SU-DHL-6 (cell line): ENCODE measurements around the gene TMEM139.

Source experiments
- H2AFZ ChIP-seq: fragments of 200-600 bp; sonication (generic); 2 replicates; pipeline ENCODE4 v1.6.1; 2014; ENCODE audit warnings: low read depth, mild to moderate bottlenecking, moderate library complexity, mixed read lengths, antibody characterized with exemption, low read length; ENCODE audit not compliant: severe bottlenecking
- H3F3A ChIP-seq: fragments of 200-600 bp; shearing (Covaris generic); 2 replicates; pipeline ENCODE4 v1.6.0; 2016; ENCODE audit warnings: antibody characterized with exemption, mild to moderate bottlenecking; ENCODE audit not compliant: insufficient read depth
- H3K27ac ChIP-seq: fragments of 200-600 bp; sonication (generic); 2 replicates; pipeline ENCODE4 v1.5.1; 2016; ENCODE audit warnings: low read depth, mild to moderate bottlenecking, low read length, moderate library complexity, mixed read lengths
- H3K27me3 ChIP-seq: fragments of 200-600 bp; sonication (generic), shearing (Covaris generic); 2 replicates; pipeline ENCODE4 v1.6.0; 2014; ENCODE audit warnings: mild to moderate bottlenecking, low read length
- H3K36me3 ChIP-seq: fragments of 200-600 bp; sonication (generic); 2 replicates; pipeline ENCODE4 v1.6.1; 2014; ENCODE audit warnings: mild to moderate bottlenecking, low read length, mixed read lengths
- H3K4me2 ChIP-seq: fragments of 300-600, 200-600 bp; shearing (Covaris generic), sonication (generic); 2 replicates; pipeline ENCODE4 v1.6.0; 2014; ENCODE audit warnings: low read length, low read depth, mild to moderate bottlenecking; ENCODE audit not compliant: poor library complexity, severe bottlenecking
- H3K4me3 ChIP-seq: fragments of 200-600 bp; sonication (generic); 2 replicates; pipeline ENCODE4 v1.5.1; 2014; ENCODE audit warnings: antibody characterized with exemption, low read length, mild to moderate bottlenecking, mixed read lengths; ENCODE audit not compliant: insufficient read depth, poor library complexity, severe bottlenecking
- H3K79me2 ChIP-seq: fragments of 200-600 bp; sonication (generic); 2 replicates; pipeline ENCODE4 v1.6.1; 2014; ENCODE audit warnings: mild to moderate bottlenecking, low read length, moderate library complexity; ENCODE audit not compliant: insufficient read depth
- H3K9ac ChIP-seq: fragments of 200-600 bp; sonication (generic); 2 replicates; pipeline ENCODE4 v1.7.0; 2014; ENCODE audit warnings: mild to moderate bottlenecking, low read length
- H3K9me2 ChIP-seq: fragments of 200-600 bp; sonication (generic); replicated peaks from 2 replicates; pipeline ENCODE4 v1.6.1; 2014; ENCODE audit warnings: low read length; ENCODE audit not compliant: insufficient read depth
- H3K9me3 ChIP-seq: fragments of 200-600 bp; sonication (generic); 2 replicates; pipeline ENCODE4 v1.6.1; 2014; ENCODE audit warnings: low read length, mixed read lengths; ENCODE audit not compliant: insufficient read depth
- H4K20me1 ChIP-seq: fragments of 200-600 bp; sonication (generic); 2 replicates; pipeline ENCODE4 v1.6.1; 2014; ENCODE audit warnings: low read depth, mild to moderate bottlenecking, antibody characterized with exemption, low read length, moderate library complexity, mixed read lengths
- CTCF ChIP-seq: fragments of 200-600 bp; sonication (generic); IDR thresholded peaks from one replicate; pipeline ENCODE4 v1.5.1; 2017; ENCODE audit warnings: antibody characterized with exemption, mild to moderate bottlenecking, low read length, moderate library complexity; ENCODE audit not compliant: insufficient read depth, poor library complexity, severe bottlenecking
- EZH2phosphoT487 ChIP-seq: fragments of 200-600 bp; sonication (generic), shearing (Covaris generic); conservative IDR thresholded peaks from 2 replicates; pipeline ENCODE4 v1.6.1; 2018; ENCODE audit warnings: mild to moderate bottlenecking, antibody characterized with exemption, low read length, moderate library complexity, mixed read lengths

The TMEM139 gene

GRCh38 chr7:143321242-143321641 lies 36.5 kb downstream of the TMEM139 start:
- H3K27ac ChIP-seq: no peak overlapping the region
- no peak overlapping the region for H3K9ac ChIP-seq
- H3K9me3 ChIP-seq: no peaks in the 10 kb centered on the region
- H4K20me1 ChIP-seq: no peaks in the 10 kb centered on the region
- H3K4me3 ChIP-seq: no peak overlapping the region
- H3K36me3 ChIP-seq: no peaks in the 10 kb centered on the region
- no peaks in the 10 kb centered on the region for H3F3A ChIP-seq
- no peak for TF ChIP-seq EZH2phosphoT487
- TF ChIP-seq CTCF: no peak
- no peaks in the 10 kb centered on the region for H3K9me2 ChIP-seq
- H3K27me3 ChIP-seq: no peaks in the 10 kb centered on the region
- H3K4me2 ChIP-seq: no peak overlapping the region
- H2AFZ ChIP-seq: no peak overlapping the region
- H3K79me2 ChIP-seq: no peaks in the 10 kb centered on the region

GRCh38 chr7:143321734-143322133 lies 37.0 kb downstream of the TMEM139 start:
- Histone ChIP-seq H3K4me3 (no peak overlapping the region), H3K9ac (no peak overlapping the region)

GRCh38 chr7:143322760-143323633 lies 38.2 kb downstream of the TMEM139 start:
- Histone ChIP-seq H3K79me2 (no peaks in the 10 kb centered on the region), H3K4me2 (no peak overlapping the region), H3K27ac (no peak overlapping the region), H3F3A (no peaks in the 10 kb centered on the region), H2AFZ (no peak overlapping the region), H3K9ac (no peak overlapping the region), H3K27me3 (no peaks in the 10 kb centered on the region), H3K9me3 (no peaks in the 10 kb centered on the region), H3K4me3 (no peak overlapping the region), H3K36me3 (no peaks in the 10 kb centered on the region), H4K20me1 (no peaks in the 10 kb centered on the region), H3K9me2 (no peaks in the 10 kb centered on the region)
- TF ChIP-seq EZH2phosphoT487: no peak
- no peak for TF ChIP-seq CTCF

More at GRCh38 chr7:143321734-143322133, 37.0 kb downstream of the TMEM139 start:
- Histone ChIP-seq H3K9me3 (no peaks in the 10 kb centered on the region), H3K4me2 (no peak overlapping the region), H4K20me1 (no peaks in the 10 kb centered on the region), H3K36me3 (no peaks in the 10 kb centered on the region), H3F3A (no peaks in the 10 kb centered on the region), H2AFZ (no peak overlapping the region), H3K9me2 (no peaks in the 10 kb centered on the region), H3K79me2 (no peaks in the 10 kb centered on the region), H3K27ac (no peak overlapping the region), H3K27me3 (no peaks in the 10 kb centered on the region)
- TF ChIP-seq CTCF: no peak
- TF ChIP-seq EZH2phosphoT487: no peak
